HepG2 (cell line): ENCODE results near the gene TOP1. TPM values are rescaled to one million over a fixed set of nuclear protein-coding genes. Genes with fewer than 3 reads are reported as not detected.

ENCODE experiments used
- ATAC-seq: fragments of 200-7000 bp; cut with Tn5 transposase; 3 replicates; pipeline ENCODE4 v1.9.1; 2020; ENCODE audit warnings: mild to moderate bottlenecking, moderate library complexity
- BruUV-seq: library from RNA; stranded (reverse); fragments of 400-500 nt; replicated peaks from 2 replicates; lab custom pipeline; 2021; lab: Mats Ljungman, UMichigan
- CTCF ChIA-PET: fragments of 300-600 bp; formaldehyde crosslinking; extraction: SDS; loops from one replicate; lab custom pipeline; 2021; ENCODE audit warnings: low total read pairs, inconsistent platforms, low intra/inter-chr PET ratio; lab: Yijun Ruan, JAX
- POLR2A ChIA-PET: fragments of 350-600 bp; sonication (Branson Sonifier 250); formaldehyde crosslinking; loops from one replicate; lab custom pipeline; 2020; ENCODE audit warnings: antibody characterized with exemption, inconsistent platforms; lab: Yijun Ruan, JAX
- DNase-seq: peaks from one replicate; pipeline ENCODE4 v3.0.0-alpha.2; 2015; ENCODE audit warnings: low spot score
- FAIRE-seq: peaks from 3 replicates; lab custom pipeline; 2011; peaks lifted over from hg19 to GRCh38; lab: Jason Lieb, UNC
- H2AFZ ChIP-seq: one replicate; pipeline ENCODE4 v1.6.1; 2011; ENCODE audit warnings: low read length, inconsistent platforms
- H3K27ac ChIP-seq: fragments of 300-600 bp; 3 replicates; pipeline ENCODE4 v1.8.0; 2011; ENCODE audit warnings: mixed run types, mild to moderate bottlenecking, mixed read lengths, low read length, inconsistent platforms; ENCODE audit not compliant: insufficient read depth; ENCODE audit errors: extremely low read length
- H3K27me3 ChIP-seq, 2 experiments: fragments of 200-600 bp in 1 of 2; 2 replicates in 1 of 2; 3 replicates in 1 of 2; pipeline versions ENCODE4 v1.6.0 to v1.8.0; 2011; ENCODE audit warnings: low read length in 2 of 2, mild to moderate bottlenecking in 2 of 2, moderate library complexity in 2 of 2, inconsistent platforms in 1 of 2; ENCODE audit not compliant: insufficient read depth in 2 of 2, control insufficient read depth in 1 of 2
- H3K36me3 ChIP-seq, 2 experiments: fragments of 200-600 bp in 1 of 2; replicated peaks in 1 of 2; 2 replicates in 1 of 2; 3 replicates in 1 of 2; pipeline versions ENCODE4 v1.5.1 to v1.8.0; 2011; ENCODE audit warnings: low read length in 2 of 2, inconsistent platforms in 1 of 2; ENCODE audit not compliant: insufficient read depth in 2 of 2, control insufficient read depth in 1 of 2
- H3K4me1 ChIP-seq: 2 replicates; pipeline ENCODE4 v1.5.1; 2012; ENCODE audit warnings: low read length, inconsistent platforms; ENCODE audit not compliant: insufficient read depth
- H3K4me2 ChIP-seq: 2 replicates; pipeline ENCODE4 v1.6.0; 2011; ENCODE audit warnings: low read depth, low read length, inconsistent platforms
- H3K4me3 ChIP-seq, 3 experiments: fragments of 200-600 bp in 1 of 3; sonication (generic), shearing (Covaris generic) in 1 of 3; replicated peaks in 1 of 3; 2 replicates each; pipeline ENCODE4 v1.5.1; 2011 to 2016; ENCODE audit warnings: low read length in 3 of 3, inconsistent platforms in 2 of 3, low read depth in 2 of 3, mild to moderate bottlenecking in 2 of 3, control low read depth in 1 of 3, mixed read lengths in 1 of 3; ENCODE audit not compliant: insufficient read depth in 1 of 3
- H3K79me2 ChIP-seq: one replicate; pipeline ENCODE4 v1.6.1; 2011; ENCODE audit warnings: low read length, inconsistent platforms; ENCODE audit not compliant: insufficient read depth
- H3K9ac ChIP-seq: 2 replicates; pipeline ENCODE4 v1.6.0; 2011; ENCODE audit warnings: mild to moderate bottlenecking, low read depth, low read length, inconsistent platforms; ENCODE audit not compliant: insufficient read depth
- H3K9me3 ChIP-seq: 2 replicates; pipeline ENCODE4 v1.5.1; 2012; ENCODE audit warnings: mild to moderate bottlenecking, low read length
- H4K20me1 ChIP-seq: 2 replicates; pipeline ENCODE4 v1.6.0; 2011; ENCODE audit warnings: inconsistent platforms, mild to moderate bottlenecking, low read length, moderate library complexity; ENCODE audit not compliant: insufficient read depth
- ATF7 ChIP-seq, 2 experiments: fragments of 450-650 bp in 1 of 2; sonication (generic) in 1 of 2; formaldehyde crosslinking in 1 of 2; IDR thresholded peaks; 2 replicates each; pipeline versions ENCODE4 v1.4.0 to v1.6.1; 2016 to 2020; ENCODE audit warnings: antibody characterized with exemption in 1 of 2, mild to moderate bottlenecking in 1 of 2, missing genetic modification reagents in 1 of 2
- CREB1 ChIP-seq, 2 experiments: fragments of 450-650 bp in 1 of 2; IDR thresholded peaks; 2 replicates each; pipeline ENCODE4 v1.6.1; 2016 to 2017; ENCODE audit warnings: control low read depth in 1 of 2, mild to moderate bottlenecking in 1 of 2, missing compliant biosample characterization in 1 of 2, missing genetic modification characterization in 1 of 2
- TARDBP ChIP-seq: sonication (generic); formaldehyde crosslinking; IDR thresholded peaks from 2 replicates; pipeline ENCODE4 v1.8.0; 2022; ENCODE audit warnings: mild to moderate bottlenecking, missing genetic modification reagents
- TERF1 ChIP-seq: sonication (generic); formaldehyde crosslinking; IDR thresholded peaks from 2 replicates; pipeline ENCODE4 v1.8.0; 2022; ENCODE audit warnings: mild to moderate bottlenecking, missing genetic modification reagents, moderate library complexity
- ZNF264 ChIP-seq: sonication (generic); formaldehyde crosslinking; IDR thresholded peaks from 2 replicates; pipeline ENCODE4 v1.4.0; 2020; ENCODE audit warnings: missing genetic modification reagents
- ZSCAN22 ChIP-seq: sonication (generic); formaldehyde crosslinking; IDR thresholded peaks from 2 replicates; pipeline ENCODE4 v1.4.0; 2020; ENCODE audit warnings: mild to moderate bottlenecking, missing genetic modification reagents
- whole genome bisulfite sequencing: methylation state at CpG from one replicate; pipeline ENCODE4 v1.1.6; 2017; ENCODE audit warnings: low lambda C conversion rate; 5-methylcytosine and 5-hydroxymethylcytosine counted together
- in situ Hi-C: cut with HindIII; loops from 2 replicates; pipeline ENCODE4 v1.10.0; 2017; ENCODE audit warnings: low pct_unique_long_range_greater_than_20kb; ENCODE audit not compliant: extremely low pct_ligation_motif_present
- intact Hi-C: fragments of 100-400 bp; cut with micrococcal nuclease; formaldehyde crosslinking; loops from one replicate; pipeline ENCODE4 v1.10.0; 2022; ENCODE audit not compliant: unreplicated experiment
- polyA plus RNA-seq, 8 experiments: library from polyadenylated mRNA; depleted of rRNA in 3 of 8; stranded (reverse) in 7 of 8; unstranded in 1 of 8; fragments of >200 nt; fragmentation: Illumina TruSeq in 4 of 8; extraction: Trizol in 4 of 8; gene quantifications; 2 replicates each; pipeline versions ENCODE4 v1.2.1 to v1.2.3, GENCODE V29; 2011 to 2016; ENCODE audit warnings: low read depth in 4 of 8, missing spikeins in 1 of 8, mixed read lengths in 1 of 8; ENCODE audit not compliant: insufficient read depth in 1 of 8
- total RNA-seq, 5 experiments: library from RNA; depleted of rRNA; stranded (reverse); fragments of >200 nt; fragmentation: Illumina TruSeq; extraction: Trizol; gene quantifications; 2 replicates each; pipeline ENCODE4 v1.2.3, GENCODE V29; 2016; ENCODE audit warnings: low read depth in 1 of 5

Gene TOP1
- total and polyA plus RNA-seq, 2 of the 13 experiments (the other 11 are each of a cell fraction or from before 2014, with no cell fraction given) = 10.2 to 19.4 TPM

- CTCF ChIA-PET = no interaction called here
- no peaks in the 10 kb centered on the region for H3K27me3 ChIP-seq
- BruUV-seq = no TSS peak
- H3K79me2 ChIP-seq = no peaks in the 10 kb centered on the region
- ATAC-seq = no peak
- in situ Hi-C loops = no loop called here
- no peaks in the 10 kb centered on the region for H3K4me1 ChIP-seq
- no peak overlapping the region for H3K27ac ChIP-seq
- TF ChIP-seq CREB1 (IDR thresholded peaks at IDR 0.05) (peak; percentile 73), CREB1 (CRISPR knock-in tag; IDR thresholded peaks at IDR 0.05) (no peak), ATF7 (IDR thresholded peaks at IDR 0.05) (peak; percentile 95), ATF7 (CRISPR knock-in tag; IDR thresholded peaks at IDR 0.05) (no peak), ZSCAN22 (CRISPR knock-in tag) (no peak), ZNF264 (CRISPR knock-in tag) (0 out of 2 replicates have a peak, but pooled peaks have one; percentile 53)
- no peaks in the 10 kb centered on the region for H3K36me3 ChIP-seq
- POLR2A ChIA-PET = interaction anchor here (1.8 kb wide), 1 partner anchor 22 kb away, joined by 4 read pairs; no protein-coding TSS in a partner anchor
- no peak for FAIRE-seq
- H3K9me3 ChIP-seq = no peaks in the 10 kb centered on the region
- no peak overlapping the region for H3K9ac ChIP-seq
- DNase-seq = no peak
- no peak overlapping the region for H3K4me3 ChIP-seq
- H4K20me1 ChIP-seq = no peaks in the 10 kb centered on the region
- WGBS = 10% methylated on average over 2 of the region's 2 CpGs
- H3K4me2 ChIP-seq = no peak overlapping the region
- intact Hi-C loops = no loop called here
- no peak overlapping the region for H2AFZ ChIP-seq
Measured at GRCh38 chr20:40983898-40984297, 44.7 kb upstream of the TOP1 start.

GRCh38 chr20:40984496-40984895 lies 44.1 kb upstream of the TOP1 start:
- Histone ChIP-seq H2AFZ (no peak overlapping the region), H3K36me3 (no peaks in the 10 kb centered on the region), H3K9ac (no peak overlapping the region), H4K20me1 (no peaks in the 10 kb centered on the region), H3K4me3 (no peak overlapping the region), H3K4me2 (no peak overlapping the region), H3K79me2 (no peaks in the 10 kb centered on the region), H3K9me3 (no peaks in the 10 kb centered on the region), H3K27ac (no peak overlapping the region), H3K4me1 (no peaks in the 10 kb centered on the region), H3K27me3 (no peaks in the 10 kb centered on the region)
- FAIRE-seq (no peak), ATAC-seq (no peak), DNase-seq (no peak)
- in situ Hi-C loops = no loop called here
- WGBS = 47% methylated on average over 4 of the region's 4 CpGs
- no TSS peak for BruUV-seq
- intact Hi-C loops = no loop called here
- ChIA-PET CTCF (no interaction called here), POLR2A (interaction anchor here (1.8 kb wide), 1 partner anchor 21 kb away, joined by 4 read pairs; no protein-coding TSS in a partner anchor)
- no peak for TF ChIP-seq TARDBP
- TF ChIP-seq TERF1 (CRISPR knock-in tag) = 0 out of 2 replicates have a peak, but pooled peaks have one; percentile 27
- TF ChIP-seq, all 625 proteins: peak for 1
